Measurements from ENCODE around the gene SOX18. TPM values are rescaled to one million over a fixed set of nuclear protein-coding genes. Genes with fewer than 3 reads are reported as not detected.
A peak's percentile ranks its signal among the peaks of the same experiment; 100 is the strongest.

Gene SOX18
- total RNA-seq, 2 donors from 2014 or later: 0.46 to 0.72 TPM

DNA sequence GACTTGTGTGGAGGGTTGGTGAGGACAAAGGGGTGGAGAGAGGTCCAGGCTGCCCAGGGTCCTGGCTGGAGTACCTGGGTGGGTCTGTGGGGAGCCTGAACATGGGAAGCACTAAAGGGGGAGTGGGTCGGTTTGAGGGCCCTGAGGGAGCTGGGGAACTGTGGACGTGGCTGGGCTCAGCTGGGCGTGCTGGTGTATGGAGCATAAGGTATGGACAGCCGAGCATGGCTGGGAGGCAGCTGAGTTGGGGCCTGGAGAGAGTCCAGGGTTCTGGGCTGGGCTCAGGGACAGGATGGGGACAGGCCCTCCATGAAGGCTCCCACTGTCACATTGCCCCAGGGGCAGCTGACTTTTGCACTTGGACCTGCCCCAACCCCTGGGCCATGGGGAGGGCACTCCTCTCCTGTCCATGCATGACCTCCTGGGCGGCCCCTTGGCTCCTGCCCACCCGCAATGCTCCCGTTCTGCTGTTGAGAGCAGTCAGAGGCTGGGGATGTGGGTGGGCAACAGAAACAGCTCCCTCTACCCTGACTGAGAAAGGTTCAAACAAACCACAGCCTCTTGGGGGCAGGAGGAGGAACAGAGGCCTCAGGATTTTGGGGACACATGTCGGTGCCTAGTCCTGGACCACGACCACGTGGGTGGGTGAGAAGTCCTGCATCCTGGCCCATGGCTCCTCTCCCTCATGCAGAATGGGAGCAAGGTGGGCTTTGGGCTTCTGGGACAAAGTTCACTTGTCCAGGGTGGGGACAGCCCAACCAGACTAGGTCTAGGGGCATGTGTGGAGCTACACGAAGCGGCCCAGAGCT is 9.0 kb downstream of the SOX18 start:
- ATAC-seq (replicated peaks in 1 of 2) (no peak), DNase-seq (no peak)
- peak overlapping the region; percentile 80 to 88 for H3K4me3 Mint-ChIP-seq
- H3K9me3 Mint-ChIP-seq: no peaks in the 10 kb centered on the region
- H3K27me3 Mint-ChIP-seq (ENCODE audit: low read depth): no peaks in the 10 kb centered on the region
- H3K4me1 Mint-ChIP-seq (ENCODE audit: low read depth): peaks cover 43% of the 10 kb centered on the region
- no peaks in the 10 kb centered on the region for H3K36me3 Mint-ChIP-seq (ENCODE audit: insufficient read depth in 2 of 2)
- H3K27ac Mint-ChIP-seq: no peak overlapping the region

DNA sequence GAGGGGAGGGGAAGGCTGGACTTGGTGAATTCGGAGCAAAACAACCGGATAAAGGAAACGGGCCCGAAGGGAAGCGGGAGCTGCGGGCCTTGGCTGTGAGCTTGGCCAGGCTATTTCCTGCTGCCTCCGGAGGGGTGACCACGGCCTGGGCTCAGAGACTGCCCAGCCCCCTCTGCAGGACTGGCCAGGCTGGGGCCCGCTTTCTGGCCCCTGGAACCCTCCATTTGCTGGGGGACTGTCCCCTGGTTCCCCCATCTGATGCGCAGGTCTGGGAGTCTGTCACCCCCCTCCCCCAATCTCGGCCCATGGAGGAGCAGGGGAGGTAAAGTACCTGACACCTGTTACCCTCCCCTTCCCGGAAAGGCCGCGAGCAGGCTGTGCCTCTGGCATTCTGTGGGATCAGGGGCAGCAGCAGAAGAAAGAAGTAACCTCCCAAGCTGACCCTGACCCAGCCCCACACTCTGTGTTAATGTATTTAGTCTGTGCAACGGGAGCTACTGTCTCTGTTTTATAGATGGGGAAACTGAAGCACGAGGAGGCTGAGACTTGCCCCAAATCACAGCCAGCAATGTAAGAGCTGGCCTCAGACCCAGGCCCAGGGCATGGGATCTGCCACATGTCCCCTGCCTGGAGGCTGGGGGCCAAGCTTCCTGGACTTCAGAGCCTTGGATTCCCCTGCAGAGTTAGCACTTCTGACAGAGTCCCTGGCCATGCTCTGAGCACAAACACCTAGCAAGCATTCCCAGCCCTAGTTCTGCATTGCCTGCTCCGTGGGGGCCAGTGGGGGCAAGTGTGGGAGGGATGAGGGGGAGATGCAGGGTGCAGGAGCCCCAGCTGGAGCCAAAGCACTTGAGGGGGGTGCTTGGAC is 9.9 kb downstream of the SOX18 start:
- H3K36me3 Mint-ChIP-seq (ENCODE audit: insufficient read depth in 2 of 2): no peaks in the 10 kb centered on the region
- no peaks in the 10 kb centered on the region for H3K27me3 Mint-ChIP-seq (ENCODE audit: low read depth)
- peaks cover 52% of the 10 kb centered on the region for H3K4me1 Mint-ChIP-seq (ENCODE audit: low read depth)
- no peak overlapping the region for H3K27ac Mint-ChIP-seq
- peak overlapping the region; percentile 80 to 88 for H3K4me3 Mint-ChIP-seq
- DNase-seq: no peak
- no peak for ATAC-seq (replicated peaks in 1 of 2)
- H3K9me3 Mint-ChIP-seq: no peaks in the 10 kb centered on the region

DNA sequence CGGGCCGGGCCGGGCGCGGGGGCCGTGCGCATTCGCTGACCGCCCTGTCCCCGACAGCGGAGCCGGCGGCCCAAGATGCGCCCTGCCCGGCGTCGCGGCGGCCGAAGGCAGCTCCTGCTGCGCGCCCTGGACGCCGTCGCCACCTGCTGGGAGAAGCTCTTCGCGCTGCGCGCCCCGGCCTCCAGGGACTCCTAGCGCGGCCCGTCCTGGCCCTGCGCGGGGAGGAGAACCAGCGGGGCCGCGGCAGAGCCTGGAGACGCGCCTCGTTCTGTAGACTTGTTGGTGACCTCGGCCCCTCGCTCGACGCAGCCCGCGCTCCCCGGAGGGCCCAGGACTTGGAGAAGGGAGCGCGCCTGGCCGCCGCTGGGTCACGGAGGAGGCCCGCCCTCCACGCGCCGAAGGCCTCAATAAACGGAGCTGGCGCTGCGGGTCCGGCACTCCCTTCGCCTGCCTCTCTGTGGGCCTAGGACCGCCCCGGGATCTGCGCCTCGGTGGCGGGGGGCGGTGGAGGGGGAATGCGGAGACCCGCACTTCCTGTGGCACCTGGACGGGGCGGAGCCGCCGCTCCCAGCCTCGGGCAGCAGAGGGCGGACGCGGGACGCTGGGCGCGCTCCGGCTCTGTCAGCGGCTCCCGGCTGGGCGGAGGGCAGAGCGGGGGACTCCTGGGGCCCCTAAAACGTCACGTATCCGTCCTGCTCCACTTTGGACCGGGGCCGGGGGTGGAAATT is 10.7 kb downstream of the SOX18 start:
- Mint-ChIP-seq H3K4me3 (peak overlapping the region; percentile 80 to 88), H3K27me3 (ENCODE audit: low read depth) (no peaks in the 10 kb centered on the region), H3K4me1 (ENCODE audit: low read depth) (peaks cover 60% of the 10 kb centered on the region), H3K27ac (no peak overlapping the region), H3K36me3 (ENCODE audit: insufficient read depth in 2 of 2) (no peaks in the 10 kb centered on the region), H3K9me3 (no peaks in the 10 kb centered on the region)
- ATAC-seq (replicated peaks in 1 of 2) (peak; percentile 57 to 63), DNase-seq (peak; percentile 88 to 89)

DNA sequence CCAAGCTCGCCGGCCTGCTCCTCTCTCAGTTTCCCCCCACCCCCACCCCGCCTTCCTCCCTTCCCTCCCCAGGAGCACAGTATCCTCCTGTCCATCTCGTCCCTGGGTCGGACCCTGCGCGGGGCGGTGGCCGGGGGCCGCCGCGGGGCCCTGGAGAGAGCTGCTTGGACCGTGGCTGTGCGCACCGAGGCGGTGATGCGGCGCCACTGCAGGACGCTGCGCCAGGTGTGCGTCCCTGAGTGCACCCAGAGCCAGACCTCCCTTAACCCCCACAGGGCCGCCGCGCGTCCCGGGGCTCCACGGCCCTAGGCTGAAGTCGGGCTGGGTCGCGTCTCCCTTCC is 11.2 kb downstream of the SOX18 start:
- no peak for DNase-seq
- Mint-ChIP-seq H3K27ac (no peak overlapping the region), H3K4me1 (ENCODE audit: low read depth) (peaks cover 66% of the 10 kb centered on the region), H3K36me3 (ENCODE audit: insufficient read depth in 2 of 2) (peaks cover 0 to 2% of the 10 kb centered on the region in 2 donors), H3K4me3 (peak overlapping the region; percentile 80 to 88), H3K27me3 (ENCODE audit: low read depth) (no peaks in the 10 kb centered on the region), H3K9me3 (no peaks in the 10 kb centered on the region)
- peak; percentile 38 for ATAC-seq (replicated peaks in 1 of 2)

DNA sequence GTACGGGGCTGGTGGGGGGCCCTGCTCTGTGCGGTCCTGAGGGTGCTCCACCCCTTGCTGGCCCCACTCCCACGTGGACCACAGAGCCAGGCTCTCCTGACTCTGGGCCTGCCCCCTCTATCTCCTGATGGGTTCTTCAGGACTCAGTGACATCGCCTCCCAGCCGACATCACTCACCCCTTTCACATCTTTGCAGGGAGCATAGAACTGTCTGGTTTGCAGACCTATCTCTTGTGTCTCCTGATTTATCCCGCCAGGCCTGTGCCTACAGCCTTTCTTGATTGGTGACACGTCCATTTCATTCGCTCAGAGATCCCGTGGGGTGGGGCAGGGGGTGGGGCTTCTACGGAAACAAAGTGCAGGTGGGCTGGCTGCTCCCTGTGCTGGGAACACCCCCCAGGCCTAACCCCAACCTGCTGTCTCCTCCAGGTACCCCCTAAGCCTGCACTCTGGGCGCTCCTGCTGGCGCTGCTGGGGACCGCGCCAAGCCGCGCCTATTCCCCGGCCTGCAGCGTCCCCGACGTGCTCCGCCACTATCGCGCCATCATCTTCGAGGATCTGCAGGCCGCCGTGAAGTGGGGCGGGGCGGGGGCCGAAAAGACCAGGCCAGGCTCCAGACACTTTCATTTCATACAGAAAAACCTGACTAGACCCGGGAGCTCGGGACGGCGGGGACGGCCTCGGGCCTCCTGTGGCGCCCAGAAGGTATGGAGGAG is 11.8 kb downstream of the SOX18 start:
- H3K9me3 Mint-ChIP-seq: no peaks in the 10 kb centered on the region
- peaks cover 0 to 2% of the 10 kb centered on the region in 2 donors for H3K36me3 Mint-ChIP-seq (ENCODE audit: insufficient read depth in 2 of 2)
- peaks cover 67% of the 10 kb centered on the region for H3K4me1 Mint-ChIP-seq (ENCODE audit: low read depth)
- peak in 1 of 2 donors; percentile 4 for ATAC-seq (replicated peaks in 1 of 2)
- peak overlapping the region; percentile 80 to 88 for H3K4me3 Mint-ChIP-seq
- H3K27me3 Mint-ChIP-seq (ENCODE audit: low read depth): no peaks in the 10 kb centered on the region
- peak; percentile 49 to 57 for DNase-seq
- H3K27ac Mint-ChIP-seq: no peak overlapping the region

DNA sequence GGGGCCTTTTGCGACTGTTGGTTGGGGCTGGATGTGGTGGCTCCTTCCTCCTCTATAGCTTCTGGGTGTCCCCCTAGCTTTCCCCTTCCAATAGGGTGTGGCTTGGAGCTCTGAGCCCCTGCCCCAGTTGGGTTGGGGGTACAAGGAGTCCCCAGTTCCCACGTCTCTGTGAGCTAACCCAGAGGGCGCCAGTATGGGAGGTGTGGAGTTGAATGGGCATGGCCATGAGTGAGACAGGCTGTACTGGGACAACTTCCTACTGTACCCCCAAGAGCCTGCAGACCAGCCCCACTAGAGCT is 12.3 kb downstream of the SOX18 start:
- peaks cover 0 to 2% of the 10 kb centered on the region in 2 donors for H3K36me3 Mint-ChIP-seq (ENCODE audit: insufficient read depth in 2 of 2)
- peak overlapping the region; percentile 81 for H3K27ac Mint-ChIP-seq

DNA sequence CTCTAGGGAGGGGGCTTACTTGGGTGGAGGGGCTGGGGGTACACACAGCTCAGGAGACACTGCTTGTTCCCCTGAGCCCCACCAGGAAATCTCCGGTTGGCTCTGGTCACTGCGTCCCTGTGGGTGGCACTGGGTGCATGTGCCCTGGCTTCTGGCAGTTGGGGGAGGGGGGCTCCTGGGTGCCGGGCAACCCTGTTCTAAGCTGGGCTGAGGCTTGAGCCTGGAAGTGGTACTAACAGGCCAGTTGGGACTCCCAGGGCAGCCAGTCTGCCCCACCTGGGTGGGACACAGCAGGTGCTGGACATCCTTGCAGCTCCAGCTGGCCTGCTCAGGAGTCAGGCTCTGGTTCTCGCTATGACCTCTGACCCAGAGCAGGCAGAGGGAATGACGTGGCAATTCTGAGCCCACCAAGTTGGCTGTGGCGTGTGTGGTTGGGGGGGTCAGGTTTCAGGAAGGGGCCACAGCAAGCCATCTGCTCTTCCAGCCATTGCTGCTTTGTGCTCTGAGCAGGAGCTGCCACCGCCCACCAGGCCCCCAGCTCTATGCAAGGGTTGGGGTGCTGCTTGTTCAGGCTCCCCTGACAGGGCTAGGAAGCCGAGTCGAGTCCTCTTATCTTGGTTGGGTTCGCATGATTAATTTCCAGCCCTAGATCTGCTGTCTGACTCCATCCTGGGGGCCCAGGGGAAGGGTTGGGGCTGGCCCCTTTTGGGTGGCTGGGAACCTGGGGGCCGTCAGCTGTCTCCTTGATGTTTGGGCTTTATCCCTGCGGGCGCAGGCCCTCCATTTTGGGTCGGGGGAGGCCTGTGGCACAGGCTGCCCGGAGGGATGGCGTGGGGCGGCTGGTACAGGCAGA is 12.9 kb downstream of the SOX18 start:
- Mint-ChIP-seq H3K36me3 (ENCODE audit: insufficient read depth in 2 of 2) (peaks cover 0 to 2% of the 10 kb centered on the region in 2 donors), H3K9me3 (no peaks in the 10 kb centered on the region), H3K4me1 (ENCODE audit: low read depth) (peaks cover 67% of the 10 kb centered on the region), H3K4me3 (peak overlapping the region; percentile 80 to 88), H3K27ac (peak overlapping the region; percentile 81), H3K27me3 (ENCODE audit: low read depth) (no peaks in the 10 kb centered on the region)
- ATAC-seq (replicated peaks in 1 of 2) (peak; percentile 16 to 28), DNase-seq (peak; percentile 64 to 75)

More for the DNA sequence above, 12.3 kb downstream of the SOX18 start:
- ATAC-seq (replicated peaks in 1 of 2): no peak
- peaks cover 67% of the 10 kb centered on the region for H3K4me1 Mint-ChIP-seq (ENCODE audit: low read depth)
- no peak for DNase-seq
- no peaks in the 10 kb centered on the region for H3K27me3 Mint-ChIP-seq (ENCODE audit: low read depth)
- H3K4me3 Mint-ChIP-seq: peak overlapping the region; percentile 80 to 88
- H3K9me3 Mint-ChIP-seq: no peaks in the 10 kb centered on the region

DNA sequence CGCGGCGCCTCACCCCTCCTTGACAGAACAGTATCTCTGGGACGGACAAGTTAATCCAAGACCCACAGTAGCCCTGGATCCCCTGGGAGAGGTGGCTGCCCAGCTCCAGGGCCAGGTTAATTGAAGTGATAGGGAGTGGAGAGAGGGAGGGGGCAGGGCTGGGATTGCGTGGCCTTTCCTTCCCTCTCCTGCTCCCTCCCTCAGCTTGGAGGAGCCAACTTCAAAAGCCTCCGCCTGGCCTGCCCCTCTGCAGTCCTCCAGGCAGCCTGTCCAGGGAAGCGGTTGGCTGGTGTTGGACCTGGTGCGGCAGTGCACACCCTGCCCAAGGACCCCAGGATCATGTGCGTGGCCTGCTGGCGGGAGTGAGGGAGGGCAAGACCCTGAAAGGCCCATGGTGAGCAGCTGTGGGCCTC is 13.5 kb downstream of the SOX18 start, which contains the start of gene C20orf204:
TSS of gene C20orf204 (plus strand) at position 250 of the 413 bp plus-strand sequence. CDS start at position 392, 142 bp downstream.
- H3K27me3 Mint-ChIP-seq (ENCODE audit: low read depth): no peaks in the 10 kb centered on the region
- ATAC-seq (replicated peaks in 1 of 2) (no peak), DNase-seq (no peak)
- peaks cover 0 to 5% of the 10 kb centered on the region in 2 donors for H3K36me3 Mint-ChIP-seq (ENCODE audit: insufficient read depth in 2 of 2)
- peak within 1 kb of the TSS; percentile 81 for H3K27ac Mint-ChIP-seq
- H3K4me1 Mint-ChIP-seq (ENCODE audit: low read depth): peaks cover 63% of the 10 kb centered on the region
- no peaks in the 10 kb centered on the region for H3K9me3 Mint-ChIP-seq
- peak within 1 kb of the TSS; percentile 85 to 88 for H3K4me3 Mint-ChIP-seq

DNA sequence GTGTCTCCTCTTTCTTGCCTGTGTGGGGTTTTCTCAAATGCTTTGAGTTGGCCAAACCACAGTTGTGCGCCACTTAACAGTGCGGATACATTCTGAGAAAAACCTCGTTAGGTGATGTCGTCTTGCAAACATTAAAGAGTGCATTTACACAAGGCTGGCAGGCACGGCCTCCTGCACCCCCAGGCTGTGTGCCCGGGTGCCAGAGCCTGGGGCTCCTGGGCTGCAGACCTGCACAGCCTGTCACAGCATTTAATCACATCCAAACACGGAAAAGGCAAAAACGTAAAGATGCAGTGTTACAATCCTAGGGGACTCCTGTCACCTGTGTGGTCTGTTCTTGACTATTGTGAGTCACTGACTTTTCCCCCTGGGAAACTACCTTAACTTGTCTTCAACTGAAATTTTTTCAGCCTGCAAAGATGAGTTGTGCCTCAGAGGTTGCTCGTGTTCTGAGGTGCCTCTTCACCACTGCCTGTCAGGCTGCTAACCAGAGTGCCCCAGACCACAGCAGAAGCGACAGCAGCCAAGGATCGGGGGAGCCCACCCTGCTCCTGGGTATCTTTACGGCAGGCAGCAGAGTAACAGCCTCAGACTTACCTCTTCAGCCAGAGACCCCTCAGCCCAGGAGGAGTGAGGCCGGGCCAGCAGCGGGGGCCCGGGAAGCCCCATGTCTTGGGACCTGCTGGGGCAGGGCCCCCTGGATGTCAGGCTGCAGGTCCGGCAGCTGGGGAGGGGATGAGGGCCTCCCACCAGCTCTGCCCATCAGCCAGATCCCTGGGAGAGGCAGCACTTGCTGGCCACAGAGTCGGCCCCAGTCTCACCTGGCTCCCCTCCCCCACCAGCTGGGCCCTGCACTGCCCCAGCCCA is 14.1 kb downstream of the SOX18 start:
- Mint-ChIP-seq H3K27me3 (ENCODE audit: low read depth) (no peaks in the 10 kb centered on the region), H3K9me3 (no peaks in the 10 kb centered on the region), H3K27ac (peak overlapping the region; percentile 80), H3K4me1 (ENCODE audit: low read depth) (peaks cover 60% of the 10 kb centered on the region), H3K36me3 (ENCODE audit: insufficient read depth in 2 of 2) (peaks cover 0 to 5% of the 10 kb centered on the region in 2 donors), H3K4me3 (peak overlapping the region; percentile 85 to 88)
- ATAC-seq (replicated peaks in 1 of 2) (peak; percentile 57 to 62), DNase-seq (peak; percentile 74 to 80)

DNA sequence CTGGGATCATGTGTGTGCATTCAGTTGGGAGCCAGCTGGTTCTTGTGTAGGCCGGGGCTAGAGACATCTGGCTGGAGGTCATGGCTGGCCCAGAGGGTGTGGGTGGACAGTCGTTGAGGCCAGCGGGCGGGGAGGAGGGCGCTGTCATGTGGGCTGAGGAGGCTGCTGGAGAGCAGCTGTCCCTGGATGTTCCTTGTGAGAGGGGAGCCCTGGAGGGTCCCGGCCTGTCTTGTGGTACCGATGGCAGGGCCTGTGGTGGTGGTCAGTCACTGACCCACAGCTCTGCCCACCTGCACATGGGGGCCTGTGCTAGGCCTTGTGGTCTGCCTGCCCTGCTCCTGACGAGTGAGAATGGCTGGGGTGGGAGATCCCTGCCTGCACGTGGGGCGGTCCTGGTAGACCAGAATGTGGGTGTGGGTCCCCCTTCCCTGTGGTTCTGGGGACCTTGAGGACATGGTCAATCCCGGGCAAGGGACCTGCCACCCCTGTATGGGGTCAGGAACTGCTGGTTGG is 15.4 kb downstream of the SOX18 start:
- Mint-ChIP-seq H3K4me3 (peak overlapping the region; percentile 85 to 88), H3K9me3 (no peaks in the 10 kb centered on the region), H3K27me3 (ENCODE audit: low read depth) (no peaks in the 10 kb centered on the region), H3K27ac (peak overlapping the region; percentile 74), H3K36me3 (ENCODE audit: insufficient read depth in 2 of 2) (peaks cover 0 to 14% of the 10 kb centered on the region in 2 donors), H3K4me1 (ENCODE audit: low read depth) (peaks cover 50% of the 10 kb centered on the region)
- ATAC-seq (replicated peaks in 1 of 2): no peak
- no peak for DNase-seq
